HCT116 (cell line): ENCODE data around the gene ADGRL3. TPM values are rescaled to one million over a fixed set of nuclear protein-coding genes. Genes with fewer than 3 reads are reported as not detected.

Experiments
- ATAC-seq: fragments of 200-7000 bp; cut with Tn5 transposase; 2 replicates; pipeline ENCODE4 v1.9.1; 2020; ENCODE audit warnings: mild to moderate bottlenecking, moderate library complexity
- BruUV-seq: library from RNA; stranded (reverse); fragments of 400-500 nt; replicated peaks from 2 replicates; lab custom pipeline; 2021; lab: Mats Ljungman, UMichigan
- CTCF ChIA-PET: fragments of 300-600 bp; sonication (Branson Sonifier 250); formaldehyde crosslinking; loops from one replicate; lab custom pipeline; 2021; ENCODE audit warnings: antibody characterized with exemption; lab: Charles Lee
- POLR2A ChIA-PET: fragments of 300-600, 350-600 bp; sonication (Branson Sonifier 250); formaldehyde crosslinking; loops from one replicate; lab custom pipeline; 2021; ENCODE audit warnings: antibody characterized with exemption; lab: Charles Lee
- RAD21 ChIA-PET, 2 experiments: fragments of 300-600 bp; sonication (Branson Sonifier 250); formaldehyde crosslinking; loops; one replicate each; lab custom pipeline; 2023; ENCODE audit warnings: low total read pairs in 2 of 2; ENCODE audit not compliant: uncharacterized antibody in 2 of 2, unreplicated experiment in 2 of 2, low non-redundant PET in 1 of 2; lab: Charles Lee
- DNase-seq: peaks from one replicate; pipeline ENCODE4 v3.0.0-alpha.2; 2010; ENCODE audit warnings: low read depth, low spot score
- H2AFZ ChIP-seq: fragments of 200-600 bp; shearing (Covaris generic), sonication (generic); 2 replicates; pipeline ENCODE4 v1.6.1; 2017; ENCODE audit warnings: low read depth, mixed run types, mixed read lengths, antibody characterized with exemption, low read length; ENCODE audit not compliant: poor library complexity, severe bottlenecking
- H3K27ac ChIP-seq: 2 replicates; pipeline ENCODE4 v1.5.1; 2012; ENCODE audit warnings: low read depth, low read length
- H3K27me3 ChIP-seq: fragments of 200-600 bp; sonication (generic); 2 replicates; pipeline ENCODE4 v1.6.1; 2016; ENCODE audit warnings: mixed run types, low read length, mixed read lengths; ENCODE audit not compliant: insufficient read depth
- H3K36me3 ChIP-seq, 2 experiments: fragments of 200-500 bp in 1 of 2; fragments of 200-600 bp in 1 of 2; sonication (Bioruptor generic) in 1 of 2; sonication (generic) in 1 of 2; 2 replicates each; pipeline versions ENCODE4 v1.5.1 to v1.6.1; 2014 to 2016; ENCODE audit warnings: low read length in 2 of 2, inconsistent platforms in 1 of 2, mixed read lengths in 1 of 2, mixed run types in 1 of 2; ENCODE audit not compliant: insufficient read depth in 2 of 2, control insufficient read depth in 1 of 2
- H3K4me1 ChIP-seq, 2 experiments: fragments of 200-600 bp in 1 of 2; sonication (generic) in 1 of 2; 2 replicates each; pipeline versions ENCODE4 v1.5.1 to v1.6.1; 2012 to 2017; ENCODE audit warnings: low read length in 2 of 2, inconsistent platforms in 1 of 2, mild to moderate bottlenecking in 1 of 2, mixed read lengths in 1 of 2, mixed run types in 1 of 2, moderate library complexity in 1 of 2; ENCODE audit not compliant: insufficient read depth in 2 of 2, control insufficient read depth in 1 of 2
- H3K4me2 ChIP-seq: fragments of 200-600 bp; sonication (generic); 2 replicates; pipeline ENCODE4 v1.6.1; 2017; ENCODE audit warnings: mixed run types, low read length, mixed read lengths
- H3K4me3 ChIP-seq, 2 experiments: fragments of 200-600 bp in 1 of 2; sonication (generic) in 1 of 2; replicated peaks in 1 of 2; 2 replicates each; pipeline ENCODE4 v1.5.1; 2011 to 2016; ENCODE audit warnings: low read length in 2 of 2, control low read depth in 1 of 2, low read depth in 1 of 2, mild to moderate bottlenecking in 1 of 2, mixed read lengths in 1 of 2, mixed run types in 1 of 2
- H3K79me2 ChIP-seq: fragments of 200-600 bp; sonication (generic); 2 replicates; pipeline ENCODE4 v1.6.1; 2017; ENCODE audit warnings: mild to moderate bottlenecking, mixed run types, low read length, moderate library complexity, mixed read lengths; ENCODE audit not compliant: insufficient read depth
- H3K9ac ChIP-seq: fragments of 200-600 bp; sonication (generic); 2 replicates; pipeline ENCODE4 v1.6.1; 2016; ENCODE audit warnings: low read length, mixed read lengths
- H3K9me2 ChIP-seq: fragments of 200-600 bp; sonication (generic), shearing (Covaris generic); 2 replicates; pipeline ENCODE4 v1.6.1; 2017; ENCODE audit warnings: mixed run types, mild to moderate bottlenecking, moderate library complexity; ENCODE audit not compliant: insufficient read depth
- H3K9me3 ChIP-seq, 2 experiments: fragments of 200-500 bp in 1 of 2; fragments of 200-600 bp in 1 of 2; sonication (Bioruptor generic) in 1 of 2; sonication (generic) in 1 of 2; 2 replicates each; pipeline ENCODE4 v1.6.1; 2014 to 2017; ENCODE audit warnings: low read length in 2 of 2, mixed read lengths in 2 of 2, inconsistent platforms in 1 of 2, low read depth in 1 of 2, mild to moderate bottlenecking in 1 of 2, mixed run types in 1 of 2, moderate library complexity in 1 of 2; ENCODE audit not compliant: control insufficient read depth in 1 of 2, insufficient read depth in 1 of 2
- H4K20me1 ChIP-seq: fragments of 200-600 bp; sonication (generic), shearing (Covaris generic); 2 replicates; pipeline ENCODE4 v1.6.1; 2017; ENCODE audit warnings: mixed run types, mild to moderate bottlenecking, moderate library complexity; ENCODE audit not compliant: insufficient read depth
- CEBPB ChIP-seq: IDR thresholded peaks from 2 replicates; pipeline ENCODE4 v1.6.1; 2012; ENCODE audit warnings: low read depth
- EGR1 ChIP-seq: IDR thresholded peaks from 2 replicates; pipeline ENCODE4 v1.6.1; 2012; ENCODE audit warnings: low read depth
- EZH2phosphoT487 ChIP-seq: fragments of 200-600 bp; IDR thresholded peaks from 2 replicates; pipeline ENCODE4 v1.6.1; 2018; ENCODE audit warnings: antibody characterized with exemption, borderline replicate concordance
- FOSL1 ChIP-seq: IDR thresholded peaks from 2 replicates; pipeline ENCODE4 v1.6.1; 2012; ENCODE audit warnings: low read depth
- JUND ChIP-seq: IDR thresholded peaks from 2 replicates; pipeline ENCODE4 v1.6.1; 2012
- POLR2A ChIP-seq: IDR thresholded peaks from 2 replicates; pipeline ENCODE4 v1.7.0; 2011; ENCODE audit warnings: borderline replicate concordance; ENCODE audit not compliant: insufficient read depth, insufficient read length; ENCODE audit errors: extremely low read depth
- POLR2AphosphoS5 ChIP-seq: IDR thresholded peaks from 2 replicates; pipeline ENCODE4 v1.6.1; 2011; ENCODE audit warnings: mild to moderate bottlenecking, low read depth, low read length, moderate library complexity
- RAD21 ChIP-seq: IDR thresholded peaks from 2 replicates; pipeline ENCODE4 v1.6.1; 2012; ENCODE audit warnings: low read depth, mild to moderate bottlenecking
- REST ChIP-seq: IDR thresholded peaks from 2 replicates; pipeline ENCODE4 v1.6.1; 2012; ENCODE audit warnings: low read depth
- SP1 ChIP-seq: IDR thresholded peaks from 2 replicates; pipeline ENCODE4 v1.6.1; 2012; ENCODE audit warnings: low read depth
- YY1 ChIP-seq: IDR thresholded peaks from 2 replicates; pipeline ENCODE4 v1.6.1; 2011; ENCODE audit warnings: low read length, low read depth, moderate library complexity, mild to moderate bottlenecking; ENCODE audit not compliant: insufficient replicate concordance; ENCODE audit errors: extremely low read depth
- ZBTB33 ChIP-seq: IDR thresholded peaks from 2 replicates; pipeline ENCODE4 v1.6.1; 2011; ENCODE audit warnings: mild to moderate bottlenecking, low read length, moderate library complexity; ENCODE audit not compliant: insufficient replicate concordance; ENCODE audit errors: extremely low read depth
- ZFX ChIP-seq: fragments of 450-650 bp; IDR thresholded peaks from 2 replicates; pipeline ENCODE4 v1.6.1; 2017
- ZNF274 ChIP-seq: fragments of 200-500 bp; sonication (Bioruptor generic); IDR thresholded peaks from 2 replicates; pipeline ENCODE4 v1.6.1; 2014; ENCODE audit warnings: mild to moderate bottlenecking, low read depth, low read length, inconsistent platforms
- intact Hi-C: fragments of 100-400 bp; cut with micrococcal nuclease; formaldehyde crosslinking; loops from 2 replicates; pipeline ENCODE4 v1.10.0; 2022
- total RNA-seq: library from RNA; stranded (reverse); gene quantifications from one replicate; pipeline ENCODE4 v1.2.1, GENCODE V29; 2021; ENCODE audit not compliant: unreplicated experiment
- TF ChIP-seq, protein P1 (sequence below): IDR thresholded peaks from 2 replicates; pipeline ENCODE4 v1.6.1; 2012

ADGRL3 gene
- total RNA-seq, 1 experiment from 2014 or later: not detected

GRCh38 chr4:61160478-61160877, 39.6 kb upstream of the ADGRL3 start:
- no peaks in the 10 kb centered on the region for H3K79me2 ChIP-seq
- no peaks in the 10 kb centered on the region for H3K36me3 ChIP-seq
- no peaks in the 10 kb centered on the region for H4K20me1 ChIP-seq
- H3K9ac ChIP-seq: no peak overlapping the region
- peaks cover 11 to 16% of the 10 kb centered on the region in 2 experiments; a peak in 2 of 4 replicates for H3K9me3 ChIP-seq
- H2AFZ ChIP-seq: no peak overlapping the region
- no peak overlapping the region for H3K27ac ChIP-seq
- intact Hi-C loops: no loop called here
- POLR2A ChIA-PET: no interaction called here
- no peaks in the 10 kb centered on the region for H3K27me3 ChIP-seq
- DNase-seq: no peak
- no peak overlapping the region for H3K4me2 ChIP-seq
- RAD21 ChIA-PET: no interaction called here
- BruUV-seq: no TSS peak
- H3K9me2 ChIP-seq: no peaks in the 10 kb centered on the region
- TF ChIP-seq JUND (no peak), EZH2phosphoT487 (no peak), REST (no peak), YY1 (no peak), POLR2AphosphoS5 (no peak), CEBPB (no peak), FOSL1 (no peak), SP1 (no peak), ZBTB33 (no peak), ZNF274 (no peak), POLR2A (no peak), ZFX (no peak), EGR1 (no peak), RAD21 (no peak)
- TF ChIP-seq, protein P1, sequence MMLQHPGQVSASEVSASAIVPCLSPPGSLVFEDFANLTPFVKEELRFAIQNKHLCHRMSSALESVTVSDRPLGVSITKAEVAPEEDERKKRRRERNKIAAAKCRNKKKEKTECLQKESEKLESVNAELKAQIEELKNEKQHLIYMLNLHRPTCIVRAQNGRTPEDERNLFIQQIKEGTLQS: no peak
- ATAC-seq: no peak
- CTCF ChIA-PET: no interaction called here
- no peaks in the 10 kb centered on the region for H3K4me1 ChIP-seq
- no peak overlapping the region for H3K4me3 ChIP-seq
